ENCODE measurements around the gene NCOA1.

The NCOA1 gene

DNA sequence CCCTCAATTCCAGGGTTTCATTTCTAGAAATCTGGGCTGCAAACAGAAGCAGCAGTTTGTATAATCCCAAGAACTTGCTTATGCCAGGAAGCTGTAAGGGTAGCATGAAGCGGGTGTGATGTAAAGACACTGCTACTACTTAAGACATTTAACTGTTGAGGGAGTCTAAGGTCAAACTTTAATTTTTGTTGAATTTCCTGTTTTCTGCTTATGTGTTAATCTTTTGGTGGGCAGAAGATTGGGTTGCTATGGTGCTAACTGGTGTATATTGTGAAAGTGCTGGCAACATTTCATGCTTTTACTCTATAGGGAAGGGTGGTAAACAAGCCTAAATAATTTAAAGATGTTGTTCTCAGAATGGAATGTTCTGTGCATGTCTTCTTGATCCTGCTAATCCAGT is 2.7 kb downstream of the NCOA1 start:
- H3K9me3 ChIP-seq (ENCODE audit: severe bottlenecking), result no peaks in the 10 kb centered on the region
- DNase-seq (ENCODE audit: low spot score), result no peak
- TF ChIP-seq, protein P1, sequence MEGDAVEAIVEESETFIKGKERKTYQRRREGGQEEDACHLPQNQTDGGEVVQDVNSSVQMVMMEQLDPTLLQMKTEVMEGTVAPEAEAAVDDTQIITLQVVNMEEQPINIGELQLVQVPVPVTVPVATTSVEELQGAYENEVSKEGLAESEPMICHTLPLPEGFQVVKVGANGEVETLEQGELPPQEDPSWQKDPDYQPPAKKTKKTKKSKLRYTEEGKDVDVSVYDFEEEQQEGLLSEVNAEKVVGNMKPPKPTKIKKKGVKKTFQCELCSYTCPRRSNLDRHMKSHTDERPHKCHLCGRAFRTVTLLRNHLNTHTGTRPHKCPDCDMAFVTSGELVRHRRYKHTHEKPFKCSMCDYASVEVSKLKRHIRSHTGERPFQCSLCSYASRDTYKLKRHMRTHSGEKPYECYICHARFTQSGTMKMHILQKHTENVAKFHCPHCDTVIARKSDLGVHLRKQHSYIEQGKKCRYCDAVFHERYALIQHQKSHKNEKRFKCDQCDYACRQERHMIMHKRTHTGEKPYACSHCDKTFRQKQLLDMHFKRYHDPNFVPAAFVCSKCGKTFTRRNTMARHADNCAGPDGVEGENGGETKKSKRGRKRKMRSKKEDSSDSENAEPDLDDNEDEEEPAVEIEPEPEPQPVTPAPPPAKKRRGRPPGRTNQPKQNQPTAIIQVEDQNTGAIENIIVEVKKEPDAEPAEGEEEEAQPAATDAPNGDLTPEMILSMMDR (IDR thresholded peaks at IDR 0.05; ENCODE audit: poor library complexity, severe bottlenecking), result no peak
- no peak overlapping the region for H3K4me3 ChIP-seq (ENCODE audit: severe bottlenecking)
- no peak for ATAC-seq (ENCODE audit: low read depth)
- no peaks in the 10 kb centered on the region for H3K36me3 ChIP-seq (ENCODE audit: low read depth)
- no peaks in the 10 kb centered on the region for H3K27me3 ChIP-seq (ENCODE audit: insufficient read depth, poor library complexity, severe bottlenecking)
- no peaks in the 10 kb centered on the region for H3K4me1 ChIP-seq (ENCODE audit: insufficient read depth, poor library complexity, severe bottlenecking)
- no peak overlapping the region for H3K27ac ChIP-seq (ENCODE audit: poor library complexity, severe bottlenecking)

DNA sequence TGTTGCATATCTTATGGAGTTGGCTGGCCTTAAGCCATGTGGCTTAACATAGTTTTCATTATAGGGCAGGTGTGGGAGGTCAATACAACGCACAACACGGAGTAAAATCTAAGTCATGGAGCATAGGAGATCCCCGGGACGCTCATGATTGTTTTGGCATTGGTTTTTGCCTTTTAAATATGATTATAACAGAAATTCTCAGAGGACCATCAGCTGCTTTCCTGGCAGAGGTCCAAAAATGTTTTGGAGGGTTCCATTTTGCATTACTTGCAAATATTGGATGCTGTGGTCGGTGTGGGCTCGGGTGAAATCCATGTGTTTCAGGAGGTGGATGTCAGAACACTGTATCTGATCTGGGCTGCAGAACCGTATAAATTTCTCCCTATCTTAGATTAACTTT is 3.4 kb downstream of the NCOA1 start:
- H3K27me3 ChIP-seq (ENCODE audit: insufficient read depth, poor library complexity, severe bottlenecking), result no peaks in the 10 kb centered on the region
- DNase-seq (ENCODE audit: low spot score) (no peak), ATAC-seq (ENCODE audit: low read depth) (no peak)
- H3K9me3 ChIP-seq (ENCODE audit: severe bottlenecking), result no peaks in the 10 kb centered on the region
- H3K36me3 ChIP-seq (ENCODE audit: low read depth), result no peaks in the 10 kb centered on the region
- no peaks in the 10 kb centered on the region for H3K4me1 ChIP-seq (ENCODE audit: insufficient read depth, poor library complexity, severe bottlenecking)
- TF ChIP-seq, protein P1 (IDR thresholded peaks at IDR 0.05; ENCODE audit: poor library complexity, severe bottlenecking), result no peak
- no peak overlapping the region for H3K4me3 ChIP-seq (ENCODE audit: severe bottlenecking)
- no peak overlapping the region for H3K27ac ChIP-seq (ENCODE audit: poor library complexity, severe bottlenecking)

DNA sequence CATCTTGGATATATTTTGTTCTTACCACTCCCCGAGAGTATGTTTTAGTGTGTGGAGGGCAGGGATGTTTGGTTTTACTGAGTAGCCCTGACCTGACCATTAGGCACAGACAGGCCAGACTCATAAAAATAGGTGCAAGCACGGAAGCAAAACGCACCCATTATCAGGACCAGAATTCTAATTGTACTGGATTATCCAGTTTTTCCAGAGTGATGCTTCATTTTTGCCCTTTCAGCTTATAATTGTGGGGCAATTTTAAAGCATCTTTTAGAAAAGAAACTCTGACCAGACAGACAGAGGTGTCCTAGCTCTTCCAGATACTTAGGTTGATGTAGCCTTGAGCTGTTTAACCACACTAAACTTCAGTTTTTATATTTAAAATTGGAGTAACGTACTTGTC is 4.4 kb downstream of the NCOA1 start:
- Histone ChIP-seq H3K27ac (ENCODE audit: poor library complexity, severe bottlenecking) (no peak overlapping the region), H3K27me3 (ENCODE audit: insufficient read depth, poor library complexity, severe bottlenecking) (no peaks in the 10 kb centered on the region), H3K4me3 (ENCODE audit: severe bottlenecking) (no peak overlapping the region), H3K36me3 (ENCODE audit: low read depth) (no peaks in the 10 kb centered on the region), H3K4me1 (ENCODE audit: insufficient read depth, poor library complexity, severe bottlenecking) (no peaks in the 10 kb centered on the region), H3K9me3 (ENCODE audit: severe bottlenecking) (no peaks in the 10 kb centered on the region)
- no peak for DNase-seq (ENCODE audit: low spot score)
- no peak for ATAC-seq (ENCODE audit: low read depth)
- TF ChIP-seq, protein P1 (IDR thresholded peaks at IDR 0.05; ENCODE audit: poor library complexity, severe bottlenecking), result no peak

DNA sequence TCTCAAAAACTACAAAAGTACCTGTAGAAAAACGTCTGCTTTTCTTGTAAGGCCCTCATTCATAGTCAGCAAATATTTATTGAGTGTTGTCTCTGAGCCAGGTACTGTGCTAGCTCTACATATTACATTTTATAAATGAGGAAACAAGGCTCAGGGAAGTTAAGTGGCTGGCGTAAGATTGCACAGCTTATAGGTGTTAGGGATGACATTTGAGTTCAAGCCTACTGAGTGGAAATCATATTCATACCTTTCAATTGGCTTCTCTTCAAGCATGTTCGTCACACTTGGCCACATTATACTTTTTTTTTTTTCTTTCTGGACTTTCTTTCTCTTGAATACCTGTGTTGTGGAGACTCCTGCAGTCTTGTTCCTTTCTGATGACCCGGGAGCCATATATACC is 5.9 kb downstream of the NCOA1 start:
- Histone ChIP-seq H3K4me1 (ENCODE audit: insufficient read depth, poor library complexity, severe bottlenecking) (no peaks in the 10 kb centered on the region), H3K27me3 (ENCODE audit: insufficient read depth, poor library complexity, severe bottlenecking) (no peaks in the 10 kb centered on the region), H3K9me3 (ENCODE audit: severe bottlenecking) (no peaks in the 10 kb centered on the region), H3K4me3 (ENCODE audit: severe bottlenecking) (no peak overlapping the region), H3K36me3 (ENCODE audit: low read depth) (no peaks in the 10 kb centered on the region), H3K27ac (ENCODE audit: poor library complexity, severe bottlenecking) (no peak overlapping the region)
- TF ChIP-seq, protein P1 (IDR thresholded peaks at IDR 0.05; ENCODE audit: poor library complexity, severe bottlenecking), result no peak
- DNase-seq (ENCODE audit: low spot score) (no peak), ATAC-seq (ENCODE audit: low read depth) (no peak)

DNA sequence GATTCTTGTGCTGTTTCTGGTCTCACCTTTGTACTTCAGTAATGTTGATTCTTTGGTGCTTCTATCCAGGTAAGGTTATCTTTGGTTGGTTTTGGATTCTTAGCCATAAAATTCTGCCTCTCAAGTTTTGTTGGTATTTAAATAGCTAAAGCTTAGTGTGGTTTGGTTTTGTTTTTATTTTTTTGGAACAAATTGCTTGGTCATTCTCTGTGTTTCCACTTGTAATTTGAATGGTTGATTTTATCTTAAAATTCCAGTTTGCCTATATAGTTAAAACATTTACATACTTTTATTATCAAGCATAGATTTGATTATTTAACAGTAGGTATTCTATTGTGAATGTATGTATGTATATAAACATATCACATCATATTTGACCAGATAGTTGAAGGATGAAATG is 6.6 kb downstream of the NCOA1 start:
- no peak for DNase-seq (ENCODE audit: low spot score)
- H3K27me3 ChIP-seq (ENCODE audit: insufficient read depth, poor library complexity, severe bottlenecking), result no peaks in the 10 kb centered on the region
- no peaks in the 10 kb centered on the region for H3K4me1 ChIP-seq (ENCODE audit: insufficient read depth, poor library complexity, severe bottlenecking)
- H3K9me3 ChIP-seq (ENCODE audit: severe bottlenecking), result no peaks in the 10 kb centered on the region
- no peak overlapping the region for H3K4me3 ChIP-seq (ENCODE audit: severe bottlenecking)
- H3K27ac ChIP-seq (ENCODE audit: poor library complexity, severe bottlenecking), result no peak overlapping the region
- ATAC-seq (ENCODE audit: low read depth), result no peak
- TF ChIP-seq, protein P1 (IDR thresholded peaks at IDR 0.05; ENCODE audit: poor library complexity, severe bottlenecking), result no peak
- no peaks in the 10 kb centered on the region for H3K36me3 ChIP-seq (ENCODE audit: low read depth)

Measured in RWPE2 (cell line).